Kidney tubule cell (primary cell): ENCODE results near the gene EHD2.
A peak's percentile ranks its signal among the peaks of the same experiment; 100 is the strongest.
"Not testable (repeated sequence)": the region's sequence is repeated elsewhere in the genome, so short reads cannot be mapped to it uniquely, and the experiment has no call there.

ENCODE experiments used
- DNase-seq: peaks from one replicate; pipeline ENCODE4 v3.0.0-alpha.2; 2018; ENCODE audit warnings: low spot score

EHD2 gene

GRCh38 chr19:47749326-47749725 lies 36.1 kb downstream of the EHD2 start:
- no peak for DNase-seq

DNA sequence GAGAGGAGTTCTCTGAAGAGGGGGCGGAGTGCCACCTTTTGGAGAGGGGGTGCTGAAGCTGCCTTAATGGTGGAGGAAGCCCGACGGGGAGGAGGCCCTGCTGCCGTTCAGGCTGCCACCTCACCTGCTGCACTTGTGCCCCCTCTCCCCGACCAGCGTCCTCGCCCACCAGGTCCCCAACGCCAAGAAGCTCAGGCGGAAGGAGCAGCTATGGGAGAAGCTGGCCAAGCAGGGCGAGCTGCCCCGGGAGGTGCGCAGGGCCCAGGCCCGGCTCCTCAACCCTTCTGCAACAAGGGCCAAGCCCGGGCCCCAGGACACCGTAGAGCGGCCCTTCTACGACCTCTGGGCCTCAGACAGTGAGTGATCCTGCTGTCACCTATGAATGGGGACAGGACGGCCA lies 37.5 kb downstream of the EHD2 start:
- DNase-seq = no peak

GRCh38 chr19:47752440-47753211 lies 39.4 kb downstream of the EHD2 start:
- DNase-seq = no peak

GRCh38 chr19:47754206-47755064 lies 41.2 kb downstream of the EHD2 start:
- no peak for DNase-seq

GRCh38 chr19:47755065-47755761 lies 42.0 kb downstream of the EHD2 start:
- DNase-seq = no peak

- no peak for DNase-seq
Observed at GRCh38 chr19:47755762-47756626, 42.8 kb downstream of the EHD2 start.

GRCh38 chr19:47756627-47756929 lies 43.4 kb downstream of the EHD2 start:
- DNase-seq = no peak

- DNase-seq = no peak
Observed at GRCh38 chr19:47756953-47757608, 43.9 kb downstream of the EHD2 start.

DNA sequence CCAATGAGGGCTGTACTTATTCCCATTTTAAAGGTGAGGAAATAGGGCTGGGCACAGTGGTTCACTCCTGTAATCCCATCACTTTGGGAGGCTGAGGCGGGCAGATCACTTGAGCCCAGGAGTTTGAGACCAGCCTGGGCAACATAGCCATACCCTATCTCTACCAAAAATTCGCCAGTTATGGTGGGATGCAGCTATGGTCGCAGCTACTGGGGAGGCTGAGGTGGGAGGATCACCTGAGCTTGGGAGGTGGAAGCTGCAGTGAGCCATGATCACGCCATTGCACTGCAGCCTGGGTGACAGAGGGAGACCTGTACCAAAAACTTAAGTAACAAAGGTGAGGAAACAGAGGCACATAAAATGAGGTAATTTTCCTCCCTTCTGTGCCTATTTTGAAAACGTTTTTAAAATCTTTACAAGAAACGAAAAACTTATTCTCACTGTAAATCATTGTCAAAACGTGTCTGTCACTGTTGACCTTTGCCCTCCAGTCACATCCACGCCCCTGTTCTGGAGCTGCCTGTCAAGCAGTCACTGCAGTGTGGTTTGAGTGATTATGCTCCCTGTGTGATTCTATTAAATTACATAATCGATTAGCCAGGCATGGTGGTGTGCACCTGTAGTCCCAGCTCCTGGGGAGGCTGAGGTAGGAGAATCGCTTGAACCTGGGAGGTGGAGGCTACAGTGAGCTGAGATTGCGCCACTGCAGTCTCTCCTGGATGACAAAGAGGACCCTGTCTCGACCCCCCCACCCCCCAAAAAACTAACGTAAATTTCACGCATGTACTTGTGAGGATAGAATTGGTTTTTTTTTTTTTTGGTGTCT lies 44.6 kb downstream of the EHD2 start:
- no peak for DNase-seq

DNA sequence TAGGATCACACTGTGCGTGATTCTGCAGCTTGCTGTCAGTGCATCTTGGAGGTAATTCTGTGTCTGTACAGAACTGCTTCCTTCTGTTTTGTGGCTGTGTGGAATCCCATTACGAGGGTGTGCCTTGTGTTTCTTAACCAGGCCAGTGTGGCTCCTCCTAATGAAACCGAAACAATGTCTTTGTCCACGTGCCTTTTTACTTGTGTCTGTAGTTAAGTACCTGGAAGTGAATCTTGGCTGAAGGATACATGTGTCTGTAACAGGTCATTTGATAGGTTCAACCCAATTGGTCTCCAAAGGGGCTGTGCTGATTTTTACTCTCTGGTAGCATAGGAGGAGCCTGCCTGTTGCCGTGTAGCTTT lies 45.2 kb downstream of the EHD2 start:
- DNase-seq = no peak

DNA sequence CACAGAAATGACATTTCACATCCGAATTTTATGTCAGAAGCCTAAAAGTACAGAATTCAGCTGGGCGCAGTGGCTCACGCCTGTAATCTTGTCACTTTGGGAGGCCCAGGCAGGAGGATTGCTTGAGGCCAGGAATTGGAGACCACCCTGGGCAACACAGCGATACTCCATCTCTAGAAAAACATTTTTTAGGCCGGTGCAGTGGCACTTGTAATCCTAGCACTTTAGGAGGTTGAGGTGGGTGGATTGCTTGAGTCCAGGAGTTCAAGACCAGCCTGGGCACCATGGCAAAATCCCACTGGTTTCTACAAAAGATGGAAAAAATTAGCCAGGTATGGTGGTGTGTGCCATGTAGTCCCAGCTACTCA lies 47.4 kb downstream of the EHD2 start:
- no peak for DNase-seq

DNA sequence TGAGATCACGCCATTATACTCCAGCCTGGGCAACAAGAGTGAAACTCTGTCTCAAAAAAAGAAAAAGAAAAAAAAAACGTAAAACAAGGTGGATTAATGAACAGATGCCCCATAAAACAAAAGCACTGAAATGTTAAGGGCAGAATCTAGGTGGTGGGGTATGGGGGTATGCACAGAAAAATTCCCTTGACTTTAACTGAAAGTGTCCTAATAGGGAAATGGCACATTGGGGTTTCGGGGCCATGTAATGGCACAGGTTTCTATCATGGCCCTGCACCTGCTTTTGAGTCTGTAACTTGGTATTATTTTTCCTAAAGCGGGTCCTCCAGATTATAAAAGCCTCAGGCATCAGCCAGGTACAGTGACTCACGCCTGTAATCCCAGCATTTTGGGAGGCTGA lies 48.3 kb downstream of the EHD2 start:
- no peak for DNase-seq

DNA sequence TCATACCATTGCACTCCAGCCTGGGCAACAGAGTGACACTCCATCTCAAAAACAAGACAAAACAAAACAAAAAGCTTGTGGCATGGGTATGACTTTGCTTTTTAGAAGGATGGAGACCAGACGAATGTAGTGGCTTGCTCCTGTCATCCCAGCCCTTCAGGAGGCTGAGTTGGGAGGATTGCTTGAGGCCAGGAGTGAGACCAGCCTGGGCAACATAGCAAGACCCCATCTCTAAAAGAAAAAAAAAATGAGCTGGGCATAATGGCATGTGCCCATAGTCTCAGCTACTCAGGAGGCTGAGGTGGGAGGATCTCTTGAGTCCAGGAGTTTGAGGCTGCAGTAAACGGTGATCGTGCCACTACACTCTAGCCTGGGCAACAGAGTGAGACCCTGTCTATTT lies 48.9 kb downstream of the EHD2 start:
- no peak for DNase-seq

- no peak for DNase-seq
Observed at GRCh38 chr19:47762615-47763308, 49.5 kb downstream of the EHD2 start.

- not testable (repeated sequence) for DNase-seq
Observed at GRCh38 chr19:47764705-47765104, 51.5 kb downstream of the EHD2 start.

GRCh38 chr19:47765523-47766358 lies 52.5 kb downstream of the EHD2 start:
- peak; percentile 54 for DNase-seq

- no peak for DNase-seq
Observed at GRCh38 chr19:47766359-47766620, 53.1 kb downstream of the EHD2 start.

DNA sequence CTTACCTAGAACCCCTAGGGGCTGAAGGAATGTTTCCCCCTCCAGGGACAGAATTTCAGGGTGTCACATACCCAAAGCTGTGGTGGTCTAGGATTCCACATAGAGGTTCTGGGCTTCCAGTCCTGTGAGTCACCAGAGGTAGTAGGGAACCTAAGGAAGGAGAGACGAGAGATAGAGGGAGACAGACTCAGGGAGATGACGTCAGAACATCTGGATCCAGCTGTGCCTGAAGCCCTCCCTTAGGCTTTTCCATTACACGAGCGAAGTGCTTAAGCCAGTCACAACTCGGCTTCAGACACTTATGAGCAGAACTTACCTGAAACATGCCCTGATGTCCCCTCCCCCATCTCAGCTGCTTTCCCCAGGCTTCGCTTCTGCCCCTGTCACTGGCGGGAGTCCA lies 53.4 kb downstream of the EHD2 start:
- DNase-seq = no peak

- no peak for DNase-seq
Observed at GRCh38 chr19:47767349-47767748, 54.1 kb downstream of the EHD2 start.
